Measurements from ENCODE around the gene CCNY.

DNA sequence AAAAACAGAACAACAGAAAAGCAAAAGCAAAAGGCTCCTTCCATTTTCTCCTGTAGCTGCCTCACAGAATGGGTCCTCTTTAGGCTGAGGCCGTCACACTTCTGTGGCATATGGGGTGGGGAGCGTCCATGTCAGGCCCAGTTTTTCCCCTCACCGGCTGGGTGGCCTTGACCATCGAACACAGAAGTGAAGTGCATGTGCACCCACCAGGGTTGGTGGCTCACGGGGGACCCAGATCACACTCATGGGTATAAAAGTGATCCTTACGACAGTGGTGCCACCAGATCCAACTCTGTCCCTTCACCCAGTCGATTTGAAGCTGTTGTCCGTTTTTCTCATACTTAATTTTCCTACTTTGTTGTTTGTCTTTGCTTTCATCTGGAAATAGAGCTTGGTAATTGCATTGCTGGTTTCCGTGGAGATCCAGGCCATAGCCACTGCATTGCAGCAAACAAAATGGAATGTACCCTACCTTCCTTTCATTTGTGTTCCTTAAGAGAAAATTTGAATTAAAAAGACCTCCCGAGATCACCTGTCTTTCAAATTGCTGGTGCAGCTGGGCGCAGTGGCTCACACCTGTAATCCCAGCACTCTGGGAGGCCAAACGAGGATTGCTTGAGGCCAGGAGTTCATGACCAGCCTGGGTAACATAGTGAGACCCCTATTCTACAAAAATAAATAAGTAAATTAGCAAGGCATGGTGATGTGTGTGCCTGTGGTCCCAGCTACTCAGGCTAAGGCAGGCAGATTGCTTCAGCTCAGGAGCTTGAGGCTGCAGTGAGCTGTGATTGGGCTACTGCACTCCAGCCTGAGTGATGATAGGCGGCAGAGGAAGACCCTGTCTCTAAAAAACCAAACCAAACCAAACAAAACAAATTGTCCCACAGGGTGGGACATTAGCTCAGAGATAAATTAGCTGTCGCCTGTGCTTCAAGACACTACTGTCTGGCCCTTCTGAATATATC is 258.1 kb downstream of the CCNY start:
- TF ChIP-seq, protein P1, sequence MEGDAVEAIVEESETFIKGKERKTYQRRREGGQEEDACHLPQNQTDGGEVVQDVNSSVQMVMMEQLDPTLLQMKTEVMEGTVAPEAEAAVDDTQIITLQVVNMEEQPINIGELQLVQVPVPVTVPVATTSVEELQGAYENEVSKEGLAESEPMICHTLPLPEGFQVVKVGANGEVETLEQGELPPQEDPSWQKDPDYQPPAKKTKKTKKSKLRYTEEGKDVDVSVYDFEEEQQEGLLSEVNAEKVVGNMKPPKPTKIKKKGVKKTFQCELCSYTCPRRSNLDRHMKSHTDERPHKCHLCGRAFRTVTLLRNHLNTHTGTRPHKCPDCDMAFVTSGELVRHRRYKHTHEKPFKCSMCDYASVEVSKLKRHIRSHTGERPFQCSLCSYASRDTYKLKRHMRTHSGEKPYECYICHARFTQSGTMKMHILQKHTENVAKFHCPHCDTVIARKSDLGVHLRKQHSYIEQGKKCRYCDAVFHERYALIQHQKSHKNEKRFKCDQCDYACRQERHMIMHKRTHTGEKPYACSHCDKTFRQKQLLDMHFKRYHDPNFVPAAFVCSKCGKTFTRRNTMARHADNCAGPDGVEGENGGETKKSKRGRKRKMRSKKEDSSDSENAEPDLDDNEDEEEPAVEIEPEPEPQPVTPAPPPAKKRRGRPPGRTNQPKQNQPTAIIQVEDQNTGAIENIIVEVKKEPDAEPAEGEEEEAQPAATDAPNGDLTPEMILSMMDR (IDR thresholded peaks at IDR 0.05 in 4 of 5, conservative IDR thresholded peaks at IDR 0.05 in 1 of 5) = no peak
- TF ChIP-seq POLR2A (IDR thresholded peaks at IDR 0.05) = no peak
